ENCODE measurements around the gene SLC2A10.

Gene SLC2A10

GRCh38 chr20:46739431-46740213 lies 30.2 kb downstream of the SLC2A10 start:
- DNase-seq, result no peak

GRCh38 chr20:46740214-46740609 lies 30.8 kb downstream of the SLC2A10 start:
- DNase-seq, result no peak

GRCh38 chr20:46741924-46742668 lies 32.6 kb downstream of the SLC2A10 start:
- no peak for DNase-seq

GRCh38 chr20:46742669-46743045 lies 33.2 kb downstream of the SLC2A10 start:
- DNase-seq, result no peak

GRCh38 chr20:46743088-46743487 lies 33.6 kb downstream of the SLC2A10 start:
- DNase-seq, result no peak

- no peak for DNase-seq
Measured at GRCh38 chr20:46746956-46747526, 37.6 kb downstream of the SLC2A10 start.

- no peak for DNase-seq
Measured at GRCh38 chr20:46749147-46749546, 39.7 kb downstream of the SLC2A10 start.

- no peak for DNase-seq
Measured at GRCh38 chr20:46751856-46752255, 42.4 kb downstream of the SLC2A10 start.

GRCh38 chr20:46752728-46753127 lies 43.3 kb downstream of the SLC2A10 start:
- DNase-seq, result peak; percentile 45

- no peak for DNase-seq
Measured at GRCh38 chr20:46755483-46756413, 46.3 kb downstream of the SLC2A10 start.

GRCh38 chr20:46756419-46756818 lies 47.0 kb downstream of the SLC2A10 start:
- DNase-seq, result no peak

- no peak for DNase-seq
Measured at GRCh38 chr20:46757135-46757534, 47.7 kb downstream of the SLC2A10 start.

- peak; percentile 35 for DNase-seq
Measured at GRCh38 chr20:46757754-46758678, 48.6 kb downstream of the SLC2A10 start.

GRCh38 chr20:46758929-46759669 lies 49.6 kb downstream of the SLC2A10 start:
- no peak for DNase-seq

GRCh38 chr20:46761566-46761965 lies 52.1 kb downstream of the SLC2A10 start:
- DNase-seq, result no peak

GRCh38 chr20:46764068-46764467 lies 54.6 kb downstream of the SLC2A10 start:
- no peak for DNase-seq

- DNase-seq, result no peak
Measured at GRCh38 chr20:46765506-46766120, 56.2 kb downstream of the SLC2A10 start.

GRCh38 chr20:46767127-46767761 lies 57.8 kb downstream of the SLC2A10 start:
- peak; percentile 62 for DNase-seq

- DNase-seq, result no peak
Measured at GRCh38 chr20:46770330-46771194, 61.1 kb downstream of the SLC2A10 start.

Data from NCI-H1105 (cell line).